Smooth muscle cell (in vitro differentiated cells): Measurements from ENCODE around the gene SIRT7. TPM values are rescaled to one million over a fixed set of nuclear protein-coding genes. Genes with fewer than 3 reads are reported as not detected.

Experiments
- DNase-seq: peaks from one replicate; lab custom pipeline; 2025; ENCODE audit not compliant: unreplicated experiment; lab: John Stamatoyannopoulos, UW
- H2AFZ ChIP-seq: fragments of 200-600 bp; sonication (generic); 2 replicates; pipeline ENCODE4 v1.6.0; 2016; ENCODE audit warnings: antibody characterized with exemption, low read depth, mild to moderate bottlenecking
- H3F3A ChIP-seq: fragments of 200-600 bp; sonication (generic); 2 replicates; pipeline ENCODE4 v1.6.0; 2017; ENCODE audit warnings: antibody characterized with exemption, low read depth
- H3K27ac ChIP-seq: fragments of 200-600 bp; sonication (generic); 2 replicates; pipeline ENCODE4 v1.5.1; 2016; ENCODE audit warnings: low read depth, mild to moderate bottlenecking
- H3K27me3 ChIP-seq: fragments of 200-600 bp; sonication (generic); 2 replicates; pipeline ENCODE4 v1.6.1; 2016; ENCODE audit warnings: low read depth, mild to moderate bottlenecking
- H3K36me3 ChIP-seq: fragments of 200-600 bp; sonication (generic); 2 replicates; pipeline ENCODE4 v1.5.1; 2016; ENCODE audit warnings: low read depth
- H3K4me1 ChIP-seq: fragments of 200-600 bp; sonication (generic); 2 replicates; pipeline ENCODE4 v1.5.1; 2016; ENCODE audit warnings: low read depth
- H3K4me2 ChIP-seq: fragments of 200-600 bp; sonication (generic); 2 replicates; pipeline ENCODE4 v1.6.0; 2016; ENCODE audit warnings: mild to moderate bottlenecking
- H3K4me3 ChIP-seq: fragments of 200-600 bp; sonication (generic); 2 replicates; pipeline ENCODE4 v1.5.1; 2016; ENCODE audit warnings: mild to moderate bottlenecking
- H3K79me2 ChIP-seq: fragments of 200-600 bp; sonication (generic); 2 replicates; pipeline ENCODE4 v1.6.0; 2016; ENCODE audit warnings: low read depth, mild to moderate bottlenecking
- H3K9ac ChIP-seq: fragments of 200-600 bp; sonication (generic); 2 replicates; pipeline ENCODE4 v1.6.0; 2016; ENCODE audit warnings: low read depth
- H3K9me3 ChIP-seq: fragments of 200-600 bp; sonication (generic); replicated peaks from 2 replicates; pipeline ENCODE4 v1.5.1; 2016; ENCODE audit warnings: low read depth
- H4K20me1 ChIP-seq: fragments of 200-600 bp; sonication (generic); 2 replicates; pipeline ENCODE4 v1.6.0; 2016; ENCODE audit warnings: low read depth
- WGBS: methylation state at CpG from one replicate; pipeline ENCODE4 v1.1.7; 2016; ENCODE audit warnings: low lambda C conversion rate; 5-methylcytosine and 5-hydroxymethylcytosine counted together
- polyA plus RNA-seq: library from polyadenylated mRNA; unstranded; fragments of >200 nt; fragmentation: Nextera tagmentation; extraction: Ambion mirVana; gene quantifications from 2 replicates; pipeline ENCODE4 v1.2.1, GENCODE V29; 2016
- total RNA-seq: library from RNA; depleted of rRNA; stranded (reverse); fragments of >200 nt; gene quantifications from 2 replicates; pipeline ENCODE4 v1.2.3, GENCODE V29; 2014
- TF ChIP-seq, protein P1 (sequence below): fragments of 200-600 bp; sonication (generic); IDR thresholded peaks from 2 replicates; pipeline ENCODE4 v1.5.1; 2017; ENCODE audit warnings: borderline replicate concordance, mild to moderate bottlenecking, antibody characterized with exemption; ENCODE audit not compliant: insufficient read depth, poor library complexity, severe bottlenecking

The SIRT7 gene
- total and polyA plus RNA-seq, 2 experiments from 2014 or later: 10.1 to 19.9 TPM

DNA sequence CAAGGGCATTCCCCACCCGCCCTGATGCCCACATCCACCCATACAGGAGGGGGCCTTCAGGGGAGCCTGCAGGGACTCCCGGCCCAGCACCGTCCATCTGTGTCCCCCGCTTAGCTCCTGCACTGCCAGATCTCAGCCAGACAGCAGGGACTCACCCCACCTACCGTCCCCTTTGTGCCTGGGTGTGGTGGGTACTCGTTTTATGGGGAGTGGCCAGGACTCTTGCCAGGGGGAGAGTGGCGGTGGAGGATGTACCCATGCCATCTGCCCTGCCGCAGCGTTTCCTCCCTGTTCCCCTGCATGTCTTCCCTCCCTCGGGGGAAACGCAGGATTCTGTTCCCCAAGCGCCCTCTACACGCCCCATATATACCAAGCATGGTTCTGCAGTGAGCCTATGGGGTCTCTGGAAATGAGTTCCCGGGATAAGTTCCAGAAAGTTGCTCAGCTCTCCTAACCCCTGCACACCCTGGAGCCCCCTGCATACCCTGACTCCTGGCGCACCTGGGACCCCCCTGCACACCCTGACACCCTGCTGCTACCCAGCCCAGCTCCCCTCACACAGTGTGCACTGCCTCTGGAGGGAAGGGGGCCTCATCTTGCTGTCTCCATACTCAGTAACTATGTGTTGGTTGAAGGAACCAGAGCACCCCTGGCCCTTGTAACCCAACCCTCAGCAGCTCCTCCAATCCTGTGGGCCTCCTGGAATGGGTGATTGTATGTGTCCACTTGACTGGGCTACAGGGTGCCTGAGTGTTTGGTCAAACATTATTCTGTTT lies 13.8 kb upstream of the SIRT7 start:
- no peak overlapping the region for H3K4me2 ChIP-seq
- no peak overlapping the region for H3K9ac ChIP-seq
- H3K79me2 ChIP-seq: peaks cover 21% of the 10 kb centered on the region
- no peaks in the 10 kb centered on the region for H3K36me3 ChIP-seq
- 73% methylated on average over 15 of the region's 15 CpGs for WGBS
- peaks cover 35% of the 10 kb centered on the region for H4K20me1 ChIP-seq
- peaks cover 12% of the 10 kb centered on the region for H3F3A ChIP-seq
- H3K9me3 ChIP-seq: no peaks in the 10 kb centered on the region
- H3K27ac ChIP-seq: no peak overlapping the region
- no peak overlapping the region for H2AFZ ChIP-seq
- no peak overlapping the region for H3K4me3 ChIP-seq
- H3K4me1 ChIP-seq: peaks cover 9% of the 10 kb centered on the region
- TF ChIP-seq, protein P1, sequence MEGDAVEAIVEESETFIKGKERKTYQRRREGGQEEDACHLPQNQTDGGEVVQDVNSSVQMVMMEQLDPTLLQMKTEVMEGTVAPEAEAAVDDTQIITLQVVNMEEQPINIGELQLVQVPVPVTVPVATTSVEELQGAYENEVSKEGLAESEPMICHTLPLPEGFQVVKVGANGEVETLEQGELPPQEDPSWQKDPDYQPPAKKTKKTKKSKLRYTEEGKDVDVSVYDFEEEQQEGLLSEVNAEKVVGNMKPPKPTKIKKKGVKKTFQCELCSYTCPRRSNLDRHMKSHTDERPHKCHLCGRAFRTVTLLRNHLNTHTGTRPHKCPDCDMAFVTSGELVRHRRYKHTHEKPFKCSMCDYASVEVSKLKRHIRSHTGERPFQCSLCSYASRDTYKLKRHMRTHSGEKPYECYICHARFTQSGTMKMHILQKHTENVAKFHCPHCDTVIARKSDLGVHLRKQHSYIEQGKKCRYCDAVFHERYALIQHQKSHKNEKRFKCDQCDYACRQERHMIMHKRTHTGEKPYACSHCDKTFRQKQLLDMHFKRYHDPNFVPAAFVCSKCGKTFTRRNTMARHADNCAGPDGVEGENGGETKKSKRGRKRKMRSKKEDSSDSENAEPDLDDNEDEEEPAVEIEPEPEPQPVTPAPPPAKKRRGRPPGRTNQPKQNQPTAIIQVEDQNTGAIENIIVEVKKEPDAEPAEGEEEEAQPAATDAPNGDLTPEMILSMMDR: no peak
- no peaks in the 10 kb centered on the region for H3K27me3 ChIP-seq
- DNase-seq: no peak

DNA sequence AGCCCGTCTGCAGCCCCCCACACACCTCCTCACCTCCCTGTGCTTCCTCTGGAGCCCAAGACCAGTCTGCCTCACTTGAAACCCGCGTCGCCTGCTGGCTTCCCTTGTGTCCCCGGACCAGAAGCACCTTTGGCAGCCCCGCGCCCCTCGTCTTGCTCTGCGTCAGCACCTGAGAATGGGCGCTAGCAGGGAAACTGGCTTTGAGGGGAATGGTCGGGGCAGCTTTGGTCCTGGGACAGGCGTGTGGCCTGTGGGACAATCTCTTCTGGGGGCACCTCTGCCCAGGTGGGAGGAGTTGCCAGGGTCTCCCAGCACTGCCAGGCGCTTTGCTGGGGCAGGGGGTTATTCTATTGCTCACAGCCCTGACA lies 13.2 kb upstream of the SIRT7 start:
- WGBS: 79% methylated on average over 13 of the region's 13 CpGs
- TF ChIP-seq, protein P1: no peak
- H3K9me3 ChIP-seq: no peaks in the 10 kb centered on the region
- H3K4me3 ChIP-seq: no peak overlapping the region
- no peak overlapping the region for H3K27ac ChIP-seq
- H2AFZ ChIP-seq: no peak overlapping the region
- no peak for DNase-seq
- H3K27me3 ChIP-seq: no peaks in the 10 kb centered on the region
- H3K36me3 ChIP-seq: no peaks in the 10 kb centered on the region
- no peak overlapping the region for H3K9ac ChIP-seq
- no peak overlapping the region for H3K4me2 ChIP-seq
- H4K20me1 ChIP-seq: peaks cover 40% of the 10 kb centered on the region
- H3F3A ChIP-seq: peaks cover 18% of the 10 kb centered on the region
- peaks cover 15% of the 10 kb centered on the region for H3K4me1 ChIP-seq
- peaks cover 21% of the 10 kb centered on the region for H3K79me2 ChIP-seq

DNA sequence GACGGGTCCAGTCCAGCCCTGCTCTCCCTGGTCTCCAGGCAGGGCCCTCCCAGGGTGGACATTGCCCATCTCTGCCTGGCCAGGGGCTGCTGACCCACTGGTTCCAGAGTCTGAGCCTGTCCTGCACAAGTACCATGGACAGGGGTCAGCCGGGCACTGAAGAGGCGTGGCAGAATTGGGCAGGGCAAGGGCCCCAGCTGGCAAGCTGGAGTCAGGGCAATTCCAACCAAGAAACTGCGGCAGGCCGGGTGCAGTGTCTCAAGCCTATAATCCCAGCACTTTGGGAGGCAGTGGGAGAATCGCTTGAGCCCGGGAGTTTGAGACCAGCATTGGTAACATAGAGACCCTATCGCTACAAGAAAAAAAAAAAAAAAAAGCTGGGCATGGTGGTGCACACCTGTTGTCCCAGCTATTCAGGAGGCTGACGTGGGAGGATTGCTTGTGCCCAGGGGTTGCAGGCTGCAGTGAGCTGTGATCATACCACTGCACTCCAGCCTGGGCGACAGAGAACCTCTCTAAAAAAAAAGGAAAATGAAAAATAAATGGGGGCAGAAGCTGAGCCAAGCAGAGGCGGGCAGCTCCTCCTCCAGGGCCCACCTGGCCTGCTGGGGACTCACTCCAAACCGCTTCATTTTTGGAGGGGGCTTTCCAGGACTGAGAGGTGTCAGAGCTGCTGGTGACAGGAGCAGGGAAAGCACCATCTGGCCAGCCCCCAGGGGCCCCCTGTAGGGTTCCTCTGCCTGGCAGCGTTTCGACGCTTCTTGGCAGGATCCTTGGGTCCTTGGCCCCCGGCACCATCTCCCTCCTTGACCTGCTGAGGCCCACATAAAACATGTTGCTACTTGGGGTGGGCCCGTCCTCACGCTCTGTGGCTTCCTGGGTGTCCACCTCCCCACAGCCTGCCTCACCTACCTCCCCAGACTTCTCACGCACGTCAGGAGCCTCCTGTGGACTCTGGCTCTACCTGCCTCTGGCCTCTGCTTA lies 12.5 kb upstream of the SIRT7 start:
- H3K79me2 ChIP-seq: peaks cover 21% of the 10 kb centered on the region
- H3K36me3 ChIP-seq: no peaks in the 10 kb centered on the region
- 90% methylated on average over 20 of the region's 20 CpGs for WGBS
- DNase-seq: no peak
- no peaks in the 10 kb centered on the region for H3K27me3 ChIP-seq
- H3F3A ChIP-seq: peaks cover 18% of the 10 kb centered on the region
- TF ChIP-seq, protein P1: no peak
- H3K4me3 ChIP-seq: no peak overlapping the region
- no peak overlapping the region for H2AFZ ChIP-seq
- H3K4me1 ChIP-seq: peaks cover 11% of the 10 kb centered on the region
- H3K4me2 ChIP-seq: no peak overlapping the region
- no peak overlapping the region for H3K9ac ChIP-seq
- H3K27ac ChIP-seq: no peak overlapping the region
- H3K9me3 ChIP-seq: no peaks in the 10 kb centered on the region
- H4K20me1 ChIP-seq: peaks cover 45% of the 10 kb centered on the region
